Suprapubic skin (tissue), 4 donors: ENCODE results near the gene RPP38. TPM values are rescaled to one million over a fixed set of nuclear protein-coding genes. Genes with fewer than 3 reads are reported as not detected.

Experiments used
- DNase-seq, 2 donors: peaks; one replicate each; pipeline ENCODE4 v3.0.0-alpha.2; 2019; ENCODE audit warnings: low spot score in 2 of 2
- H3K27ac ChIP-seq: fragments of 200-600 bp; sonication (generic); one replicate; pipeline ENCODE4 v1.5.1; 2019
- H3K27me3 ChIP-seq: fragments of 200-600 bp; sonication (generic); one replicate; pipeline ENCODE4 v1.5.1; 2019
- H3K36me3 ChIP-seq: fragments of 200-600 bp; sonication (generic); one replicate; pipeline ENCODE4 v1.5.1; 2019
- H3K4me1 ChIP-seq: fragments of 200-600 bp; sonication (generic); one replicate; pipeline ENCODE4 v1.5.1; 2019
- H3K4me3 ChIP-seq: fragments of 200-600 bp; sonication (generic); one replicate; pipeline ENCODE4 v1.5.1; 2019; ENCODE audit warnings: mild to moderate bottlenecking
- H3K9me3 ChIP-seq: fragments of 200-600 bp; sonication (generic); one replicate; pipeline ENCODE4 v1.5.1; 2019
- CTCF ChIP-seq, 2 donors: fragments of 200-600 bp in 1 of 2; fragments of 450-650 bp in 1 of 2; sonication (generic) in 1 of 2; IDR thresholded peaks; one replicate each; pipeline ENCODE4 v1.5.1; 2016 to 2019; ENCODE audit warnings: antibody characterized with exemption in 2 of 2, mild to moderate bottlenecking in 1 of 2, moderate library complexity in 1 of 2
- EP300 ChIP-seq: sonication (generic); formaldehyde crosslinking; IDR thresholded peaks from one replicate; pipeline ENCODE4 v1.6.1; 2017; ENCODE audit warnings: antibody characterized with exemption
- POLR2A ChIP-seq, 2 donors: fragments of 450-650 bp; IDR thresholded peaks; one replicate each; pipeline ENCODE4 v1.6.1; 2017; ENCODE audit warnings: antibody characterized with exemption in 2 of 2, mild to moderate bottlenecking in 2 of 2, moderate library complexity in 2 of 2
- POLR2AphosphoS5 ChIP-seq, 3 donors: sonication (generic); formaldehyde crosslinking; IDR thresholded peaks; one replicate each; pipeline ENCODE4 v1.6.1; 2017; ENCODE audit warnings: antibody characterized with exemption in 3 of 3
- WGBS: methylation state at CpG from one replicate; pipeline ENCODE4 v1.1.5; 2018; 5-methylcytosine and 5-hydroxymethylcytosine counted together
- total RNA-seq, 4 donors: library from RNA; depleted of rRNA; stranded (reverse); fragments of >200 nt; gene quantifications; one replicate each; pipeline ENCODE4 v1.1.0, GENCODE V29; 2016

RPP38 gene
- total RNA-seq, 4 donors from 2014 or later = 11.8 to 21.1 (median 18.0) TPM

GRCh38 chr10:15060638-15061037 is 36.5 kb upstream of the RPP38 start:
- 84% methylated on average over 2 of the region's 2 CpGs for WGBS
- TF ChIP-seq POLR2AphosphoS5 (IDR thresholded peaks at IDR 0.05) (no peak), POLR2A (IDR thresholded peaks at IDR 0.05) (no peak), EP300 (no peak)
- no peaks in the 10 kb centered on the region for H3K27me3 ChIP-seq
- no peak for DNase-seq
- no peak overlapping the region for H3K27ac ChIP-seq
- H3K4me3 ChIP-seq = no peak overlapping the region
- no peaks in the 10 kb centered on the region for H3K9me3 ChIP-seq
- H3K36me3 ChIP-seq = no peaks in the 10 kb centered on the region
- no peaks in the 10 kb centered on the region for H3K4me1 ChIP-seq

- Histone ChIP-seq H3K27me3 (no peaks in the 10 kb centered on the region), H3K4me3 (no peak overlapping the region), H3K4me1 (no peaks in the 10 kb centered on the region), H3K9me3 (no peaks in the 10 kb centered on the region), H3K27ac (no peak overlapping the region), H3K36me3 (no peaks in the 10 kb centered on the region)
- TF ChIP-seq EP300 = no peak
- no peak for TF ChIP-seq POLR2AphosphoS5 (IDR thresholded peaks at IDR 0.05)
- no peak for TF ChIP-seq POLR2A (IDR thresholded peaks at IDR 0.05)
- no peak for TF ChIP-seq CTCF (IDR thresholded peaks at IDR 0.05)
- WGBS = 83% methylated on average over 5 of the region's 5 CpGs
- no peak for DNase-seq
Observed at GRCh38 chr10:15067154-15067553, 30.0 kb upstream of the RPP38 start.

GRCh38 chr10:15068802-15069201 is 28.4 kb upstream of the RPP38 start:
- H3K4me3 ChIP-seq = no peak overlapping the region
- no peak for DNase-seq
- H3K4me1 ChIP-seq = no peaks in the 10 kb centered on the region
- H3K36me3 ChIP-seq = no peaks in the 10 kb centered on the region
- no peaks in the 10 kb centered on the region for H3K9me3 ChIP-seq
- H3K27ac ChIP-seq = no peak overlapping the region
- WGBS = 87% methylated on average over 3 of the region's 3 CpGs
- TF ChIP-seq POLR2A (IDR thresholded peaks at IDR 0.05) (no peak), POLR2AphosphoS5 (IDR thresholded peaks at IDR 0.05) (no peak), EP300 (no peak), CTCF (IDR thresholded peaks at IDR 0.05) (no peak)
- H3K27me3 ChIP-seq = no peaks in the 10 kb centered on the region

- WGBS = 90% methylated on average over 3 of the region's 4 CpGs
- TF ChIP-seq CTCF (IDR thresholded peaks at IDR 0.05) (no peak), POLR2AphosphoS5 (IDR thresholded peaks at IDR 0.05) (no peak), POLR2A (IDR thresholded peaks at IDR 0.05) (no peak), EP300 (no peak)
- Histone ChIP-seq H3K9me3 (no peaks in the 10 kb centered on the region), H3K4me1 (no peaks in the 10 kb centered on the region), H3K27me3 (no peaks in the 10 kb centered on the region), H3K36me3 (no peaks in the 10 kb centered on the region), H3K27ac (no peak overlapping the region), H3K4me3 (no peak overlapping the region)
- DNase-seq = no peak
Observed at GRCh38 chr10:15069230-15069629, 27.9 kb upstream of the RPP38 start.

GRCh38 chr10:15072358-15072757 is 24.8 kb upstream of the RPP38 start:
- Histone ChIP-seq H3K27me3 (no peaks in the 10 kb centered on the region), H3K4me3 (no peak overlapping the region), H3K27ac (no peak overlapping the region), H3K36me3 (no peaks in the 10 kb centered on the region), H3K4me1 (no peaks in the 10 kb centered on the region), H3K9me3 (no peaks in the 10 kb centered on the region)
- 90% methylated on average over 5 of the region's 5 CpGs for WGBS
- DNase-seq = no peak
- TF ChIP-seq POLR2A (IDR thresholded peaks at IDR 0.05) (no peak), POLR2AphosphoS5 (IDR thresholded peaks at IDR 0.05) (no peak), EP300 (no peak), CTCF (IDR thresholded peaks at IDR 0.05) (no peak)

- 94% methylated on average over 3 of the region's 3 CpGs for WGBS
- Histone ChIP-seq H3K4me3 (no peak overlapping the region), H3K27me3 (no peaks in the 10 kb centered on the region), H3K36me3 (no peaks in the 10 kb centered on the region), H3K9me3 (no peaks in the 10 kb centered on the region), H3K27ac (no peak overlapping the region), H3K4me1 (no peaks in the 10 kb centered on the region)
- TF ChIP-seq POLR2A (IDR thresholded peaks at IDR 0.05) = no peak
- no peak for TF ChIP-seq POLR2AphosphoS5 (IDR thresholded peaks at IDR 0.05)
- no peak for TF ChIP-seq EP300
- TF ChIP-seq CTCF (IDR thresholded peaks at IDR 0.05) = no peak
- no peak for DNase-seq
Observed at GRCh38 chr10:15075421-15075820, 21.7 kb upstream of the RPP38 start.
